BE2C (cell line): ENCODE data around the gene ZFC3H1.

Experiments used
- DNase-seq: peaks from one replicate; pipeline ENCODE4 v3.0.0-alpha.2; 2020
- H3K27me3 ChIP-seq: fragments of 250-450 bp; sonication (Bioruptor Pico); 2 replicates; pipeline ENCODE4 v1.5.1; 2020; ENCODE audit warnings: mild to moderate bottlenecking
- H3K36me3 ChIP-seq: fragments of 250-450 bp; sonication (Bioruptor Pico); 2 replicates; pipeline ENCODE4 v1.5.1; 2020; ENCODE audit warnings: mild to moderate bottlenecking
- H3K4me1 ChIP-seq: fragments of 250-450 bp; sonication (Bioruptor Pico); 2 replicates; pipeline ENCODE4 v1.5.1; 2020
- H3K4me3 ChIP-seq: 2 replicates; pipeline ENCODE4 v1.5.1; 2011; ENCODE audit warnings: low read depth, low read length
- H3K9me3 ChIP-seq: fragments of 250-450 bp; sonication (Bioruptor Pico); 2 replicates; pipeline ENCODE4 v1.5.1; 2020
- CTCF ChIP-seq: IDR thresholded peaks from 2 replicates; pipeline ENCODE4 v1.5.1; 2012; ENCODE audit warnings: mild to moderate bottlenecking, low read depth, low read length

Gene ZFC3H1

GRCh38 chr12:71655907-71656306, 7.7 kb downstream of the ZFC3H1 start:
- TF ChIP-seq CTCF, result no peak
- Histone ChIP-seq H3K4me3 (no peak overlapping the region), H3K9me3 (no peaks in the 10 kb centered on the region), H3K27me3 (no peaks in the 10 kb centered on the region), H3K4me1 (no peaks in the 10 kb centered on the region), H3K36me3 (peaks cover 63% of the 10 kb centered on the region)
- DNase-seq, result no peak

GRCh38 chr12:71655495-71655894, 8.2 kb downstream of the ZFC3H1 start:
- H3K36me3 ChIP-seq, result peaks cover 63% of the 10 kb centered on the region
- no peaks in the 10 kb centered on the region for H3K4me1 ChIP-seq
- no peak overlapping the region for H3K4me3 ChIP-seq
- H3K9me3 ChIP-seq, result no peaks in the 10 kb centered on the region
- no peak for TF ChIP-seq CTCF
- H3K27me3 ChIP-seq, result no peaks in the 10 kb centered on the region
- no peak for DNase-seq

- Histone ChIP-seq H3K4me3 (no peak overlapping the region), H3K36me3 (peaks cover 75% of the 10 kb centered on the region), H3K27me3 (no peaks in the 10 kb centered on the region), H3K9me3 (no peaks in the 10 kb centered on the region), H3K4me1 (no peaks in the 10 kb centered on the region)
- no peak for DNase-seq
- no peak for TF ChIP-seq CTCF
Measured at GRCh38 chr12:71654200-71654599, 9.4 kb downstream of the ZFC3H1 start.

- no peak overlapping the region for H3K4me3 ChIP-seq
- H3K36me3 ChIP-seq, result peaks cover 66% of the 10 kb centered on the region
- no peak for DNase-seq
- H3K27me3 ChIP-seq, result no peaks in the 10 kb centered on the region
- TF ChIP-seq CTCF, result no peak
- H3K4me1 ChIP-seq, result no peaks in the 10 kb centered on the region
- no peaks in the 10 kb centered on the region for H3K9me3 ChIP-seq
Measured at GRCh38 chr12:71653137-71653536, 10.5 kb downstream of the ZFC3H1 start.

GRCh38 chr12:71652656-71653055, 11.0 kb downstream of the ZFC3H1 start:
- H3K36me3 ChIP-seq, result peaks cover 63% of the 10 kb centered on the region
- DNase-seq, result no peak
- H3K4me1 ChIP-seq, result no peaks in the 10 kb centered on the region
- no peaks in the 10 kb centered on the region for H3K9me3 ChIP-seq
- no peaks in the 10 kb centered on the region for H3K27me3 ChIP-seq
- no peak overlapping the region for H3K4me3 ChIP-seq
- TF ChIP-seq CTCF, result no peak

GRCh38 chr12:71649401-71649800, 14.2 kb downstream of the ZFC3H1 start:
- Histone ChIP-seq H3K9me3 (no peaks in the 10 kb centered on the region), H3K36me3 (peaks cover 61% of the 10 kb centered on the region), H3K4me3 (no peak overlapping the region), H3K27me3 (no peaks in the 10 kb centered on the region), H3K4me1 (no peaks in the 10 kb centered on the region)
- DNase-seq, result no peak
- TF ChIP-seq CTCF, result no peak
